LHCN-M2 (cell line): ENCODE measurements around the gene GABRB3. TPM values are rescaled to one million over a fixed set of nuclear protein-coding genes. Genes with fewer than 3 reads are reported as not detected.

Experiments
- DNase-seq: peaks from one replicate; pipeline ENCODE4 v3.0.0-alpha.2; 2012; ENCODE audit warnings: low read depth
- polyA plus RNA-seq: library from polyadenylated mRNA; unstranded; fragments of >200 nt; gene quantifications from one replicate; pipeline ENCODE4 v1.2.1, GENCODE V29; 2012; ENCODE audit warnings: missing spikeins
- total RNA-seq: library from RNA; depleted of rRNA; stranded (reverse); fragments of >200 nt; gene quantifications from 2 replicates; pipeline ENCODE4 v1.2.3, GENCODE V29; 2014; rRNA removed

The GABRB3 gene
- total RNA-seq = not detected in 2 replicates
- not detected for polyA plus RNA-seq

- DNase-seq = no peak
Measured at GRCh38 chr15:26772154-26773066, at the start of gene GABRB3. Gene GABRB3, minus strand, starts transcription at chr15:26773066.

DNA sequence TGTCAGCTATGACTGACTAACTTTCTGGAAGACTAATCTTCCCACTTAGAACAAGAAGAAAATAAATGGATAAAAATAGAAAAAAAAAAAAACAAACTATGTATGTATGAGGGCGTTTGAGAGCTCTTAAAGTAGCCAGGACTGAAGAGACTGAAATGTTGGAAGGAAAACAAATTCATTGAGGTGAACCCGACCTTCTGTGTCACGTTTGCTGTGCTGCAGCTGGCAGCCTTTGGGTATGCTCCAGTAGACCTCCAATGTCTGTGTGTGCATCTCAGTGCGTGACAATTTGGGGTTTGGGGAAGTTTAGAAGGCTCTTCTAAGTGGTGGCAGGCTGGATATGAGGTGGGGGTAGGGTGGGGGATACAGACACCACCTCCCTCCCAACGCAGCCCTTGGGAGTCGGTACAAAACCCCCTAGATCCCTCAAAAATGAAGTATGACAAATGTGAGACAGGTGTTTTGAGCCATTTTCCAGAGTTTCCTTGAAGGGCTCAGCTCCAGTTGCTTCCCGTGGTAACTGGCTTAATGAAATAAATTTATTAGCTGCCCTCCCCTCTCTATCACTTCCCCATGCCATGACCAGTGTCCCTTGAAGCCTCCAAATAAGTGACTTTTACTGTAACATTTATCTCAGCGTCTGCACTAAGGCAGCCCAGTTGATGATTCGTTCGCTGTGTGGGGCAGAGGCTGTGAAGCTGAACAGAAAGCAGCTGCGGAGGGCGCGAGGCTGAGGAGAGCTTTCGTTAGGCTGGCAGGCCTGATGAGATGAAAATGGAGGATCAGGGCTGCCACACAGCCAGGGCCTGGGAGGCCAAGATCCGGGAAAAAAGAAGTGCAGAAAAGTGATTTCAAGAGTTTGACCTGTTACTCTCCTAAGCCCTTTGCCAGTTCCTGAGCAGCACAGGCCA lies 34.9 kb upstream of the GABRB3 start:
- DNase-seq = no peak

DNA sequence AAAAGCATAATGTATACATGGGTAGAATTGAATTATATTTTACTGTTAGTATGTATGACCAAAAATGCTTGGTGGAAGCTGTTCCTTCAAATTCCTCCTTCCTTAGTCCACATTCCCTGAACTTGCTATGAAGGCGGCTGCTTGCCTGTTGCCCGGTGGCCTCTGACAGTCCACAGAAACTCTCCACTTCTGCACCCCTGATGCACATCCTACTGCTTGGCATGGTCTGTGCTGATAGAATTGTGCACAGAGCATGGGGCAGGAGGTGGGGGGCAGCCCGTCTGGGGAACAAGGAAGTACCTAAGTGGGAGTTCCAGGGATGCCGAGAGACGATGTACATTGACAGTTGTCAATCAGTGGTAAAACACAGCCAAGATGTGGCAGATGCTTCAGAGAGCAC lies 33.7 kb upstream of the GABRB3 start:
- no peak for DNase-seq

GRCh38 chr15:26806151-26806550 lies 33.3 kb upstream of the GABRB3 start:
- no peak for DNase-seq

DNA sequence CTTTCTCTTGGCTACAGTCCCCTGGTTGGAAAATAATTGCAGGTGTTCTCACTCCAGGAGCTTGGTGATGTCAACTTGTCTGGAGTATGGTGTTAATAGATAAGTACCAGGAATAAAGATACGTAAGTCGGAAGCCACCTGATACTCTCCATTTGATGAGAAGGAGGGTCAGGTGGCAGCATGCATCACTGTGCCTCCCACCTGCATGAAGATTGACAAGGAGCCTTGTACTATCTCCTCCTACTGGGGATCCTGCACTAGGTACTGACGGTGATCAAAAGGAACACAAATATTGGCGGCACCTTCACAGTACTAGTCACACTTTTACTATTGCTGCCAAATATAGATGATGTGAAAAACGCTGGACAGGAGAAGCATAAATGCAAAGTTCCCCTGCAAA lies 32.6 kb upstream of the GABRB3 start:
- no peak for DNase-seq

GRCh38 chr15:26804063-26804804 lies 31.4 kb upstream of the GABRB3 start:
- DNase-seq = no peak

- DNase-seq = no peak
Measured at GRCh38 chr15:26790118-26790517, 17.3 kb upstream of the GABRB3 start.

DNA sequence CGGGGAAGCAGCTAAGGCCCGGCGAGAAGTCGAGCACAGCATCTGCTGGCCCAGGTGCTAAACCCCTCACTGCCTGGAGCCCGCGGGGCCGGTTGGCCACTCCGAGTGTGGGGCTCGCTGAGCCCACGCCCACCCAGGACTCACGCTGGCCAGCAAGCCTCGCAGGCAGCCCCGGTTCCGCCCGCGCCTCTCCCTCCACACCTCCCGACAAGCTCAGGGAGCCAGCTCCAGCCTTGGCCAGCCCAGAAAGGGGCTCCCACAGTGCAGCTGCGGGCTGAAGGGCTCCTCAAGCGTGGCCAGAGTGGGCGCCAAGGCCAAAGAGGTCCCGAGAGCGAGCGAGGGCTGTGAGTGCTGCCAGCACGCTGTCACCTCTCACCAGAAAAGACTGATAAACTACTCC lies 8.9 kb upstream of the GABRB3 start:
- DNase-seq = no peak

- DNase-seq = no peak
Measured at GRCh38 chr15:26773917-26774316, 1.1 kb upstream of the GABRB3 start.

DNA sequence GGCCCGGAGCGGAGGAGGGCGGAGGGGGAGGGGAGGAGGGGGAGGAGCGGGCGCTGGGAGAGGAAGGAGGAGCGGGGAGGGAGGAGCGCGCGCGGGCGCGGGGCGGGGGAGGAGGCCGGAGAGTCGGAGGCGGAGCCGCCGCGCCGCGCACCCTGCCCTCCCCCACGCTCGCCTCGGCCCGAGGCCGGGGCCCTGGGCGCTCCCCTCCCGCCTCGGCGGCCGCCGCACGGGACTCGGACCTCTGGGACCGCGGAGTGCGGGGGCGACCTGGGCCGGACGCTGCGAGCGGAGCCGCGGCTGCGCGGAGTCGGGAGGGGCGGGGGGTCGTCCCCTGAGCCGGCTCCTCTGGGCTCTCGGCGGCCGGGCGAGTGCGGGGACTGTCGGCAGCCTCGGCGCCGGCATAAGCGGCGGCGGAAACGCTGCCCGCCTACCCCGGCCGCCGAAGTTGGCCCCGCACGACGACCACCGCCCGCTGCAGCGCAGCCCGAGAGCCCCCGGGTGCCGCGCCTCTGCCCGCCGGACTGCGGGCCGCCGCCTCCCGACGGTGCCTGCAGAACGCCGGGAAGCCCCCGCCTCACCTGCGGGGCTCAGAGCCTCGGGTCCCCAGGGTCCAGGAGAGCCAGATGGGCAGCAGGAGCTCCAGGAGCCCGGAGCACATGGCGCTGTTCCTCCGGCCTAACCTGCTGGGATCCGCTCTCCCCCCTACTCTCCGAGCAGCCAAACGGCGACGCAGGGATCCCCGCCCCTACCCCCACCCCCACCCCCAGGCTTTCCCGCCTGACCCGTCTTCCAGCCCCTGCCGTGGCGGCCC lies 406 bp upstream of the GABRB3 start:
- DNase-seq = no peak

DNA sequence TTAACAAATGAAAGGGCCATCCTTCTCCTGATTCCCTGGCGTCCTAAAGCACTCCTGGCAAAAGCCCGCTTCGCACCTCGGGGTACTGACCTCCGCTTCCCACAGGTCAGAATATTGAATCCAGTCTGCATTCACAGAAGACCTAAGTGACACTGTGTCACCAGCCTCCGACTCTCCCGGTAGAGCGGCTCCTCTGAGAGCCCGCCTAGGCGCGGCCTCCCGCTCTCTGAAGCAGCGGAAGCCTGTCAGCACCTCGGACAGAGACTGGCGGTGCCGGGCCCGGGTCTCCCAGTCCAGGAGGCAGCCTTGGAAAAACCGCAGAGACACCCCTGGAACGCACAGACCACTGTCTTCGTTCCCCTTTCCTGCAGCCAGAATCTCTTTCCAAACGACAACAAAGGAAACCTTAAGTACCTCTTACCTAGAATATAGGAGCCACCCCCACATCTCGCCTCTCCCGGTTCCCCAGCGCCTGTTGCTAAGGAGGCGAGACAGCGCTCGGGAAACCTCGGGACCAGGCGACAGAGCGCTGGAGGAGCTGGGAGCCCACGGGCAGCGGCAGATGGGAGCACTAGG lies 1.2 kb downstream of the GABRB3 start:
- no peak for DNase-seq

DNA sequence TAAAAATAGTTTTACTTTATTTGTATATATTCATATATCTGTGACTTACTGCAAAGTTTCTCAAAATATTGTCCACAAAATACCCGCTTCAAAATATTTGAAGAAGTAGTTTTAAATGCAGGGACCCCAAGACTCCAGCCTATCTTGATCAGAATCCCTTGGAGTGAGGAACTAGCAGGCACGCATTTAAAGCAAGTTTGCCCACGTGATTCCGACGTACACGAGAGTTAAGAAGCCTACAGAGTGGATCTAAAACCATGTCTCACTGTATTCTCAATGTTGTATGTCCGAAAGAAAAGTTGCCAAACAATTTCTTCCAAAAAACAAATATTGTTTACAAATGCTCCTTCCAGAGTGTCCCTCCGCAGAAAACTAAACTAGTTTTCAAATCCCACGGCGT lies 1.7 kb downstream of the GABRB3 start:
- DNase-seq = no peak

- no peak for DNase-seq
Measured at GRCh38 chr15:26767169-26767670, 5.6 kb downstream of the GABRB3 start.

GRCh38 chr15:26766262-26766661 lies 6.6 kb downstream of the GABRB3 start:
- no peak for DNase-seq

DNA sequence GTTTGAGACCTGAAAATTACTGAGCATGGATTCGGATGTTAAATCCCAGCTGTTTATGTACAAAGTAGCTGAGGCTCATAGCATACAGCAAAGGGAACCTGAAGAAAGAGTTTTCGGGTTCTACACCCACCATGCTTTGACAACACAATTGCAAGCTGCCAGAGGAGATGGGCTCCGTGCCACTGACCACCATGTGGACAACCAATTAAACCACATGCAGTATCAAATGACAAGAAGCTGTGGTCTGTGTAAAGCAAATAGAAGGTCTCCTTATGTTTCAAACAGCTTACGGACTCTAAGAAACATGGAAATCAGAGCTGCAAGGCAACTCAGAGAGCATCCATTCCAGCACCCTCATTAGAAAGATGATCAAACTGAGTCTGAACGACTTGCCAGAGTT lies 12.9 kb downstream of the GABRB3 start:
- DNase-seq = no peak

GRCh38 chr15:26758079-26758478 lies 14.8 kb downstream of the GABRB3 start:
- DNase-seq = no peak

DNA sequence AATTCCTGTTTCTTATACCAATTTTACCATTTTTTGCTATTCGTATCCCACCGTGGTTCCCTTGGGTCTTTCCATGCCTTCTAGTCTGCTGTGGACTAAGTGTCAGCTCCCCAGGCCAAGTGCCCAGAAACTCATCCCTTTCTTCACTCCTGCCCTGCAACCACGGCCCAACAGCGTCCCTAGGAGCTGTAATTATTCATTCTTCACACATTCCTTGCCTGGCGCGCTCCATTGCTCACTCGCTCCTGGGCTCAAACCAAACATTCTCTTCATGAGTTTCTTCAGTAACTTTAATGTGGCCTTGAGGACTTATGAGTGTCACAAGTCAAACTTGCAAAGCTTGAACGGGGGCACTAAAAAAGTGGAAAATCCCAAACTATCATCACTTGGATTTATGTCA lies 15.7 kb downstream of the GABRB3 start:
- no peak for DNase-seq

GRCh38 chr15:26744894-26745293 lies 28.0 kb downstream of the GABRB3 start:
- DNase-seq = no peak

- DNase-seq = no peak
Measured at GRCh38 chr15:26739791-26740190, 33.1 kb downstream of the GABRB3 start.

- no peak for DNase-seq
Measured at GRCh38 chr15:26738996-26739395, 33.9 kb downstream of the GABRB3 start.
